HG03354 (cell line): Measurements from ENCODE around the gene ARHGAP8.
"Not testable (repeated sequence)": the region's sequence is repeated elsewhere in the genome, so short reads cannot be mapped to it uniquely, and the experiment has no call there.

ENCODE experiments used
- ATAC-seq: cut with Tn5 transposase; IDR thresholded peaks from one replicate; pipeline ENCODE4 v1.9.1; 2021; ENCODE audit warnings: mild to moderate bottlenecking; ENCODE audit not compliant: unreplicated experiment, poor library complexity, severe bottlenecking

The ARHGAP8 gene

DNA sequence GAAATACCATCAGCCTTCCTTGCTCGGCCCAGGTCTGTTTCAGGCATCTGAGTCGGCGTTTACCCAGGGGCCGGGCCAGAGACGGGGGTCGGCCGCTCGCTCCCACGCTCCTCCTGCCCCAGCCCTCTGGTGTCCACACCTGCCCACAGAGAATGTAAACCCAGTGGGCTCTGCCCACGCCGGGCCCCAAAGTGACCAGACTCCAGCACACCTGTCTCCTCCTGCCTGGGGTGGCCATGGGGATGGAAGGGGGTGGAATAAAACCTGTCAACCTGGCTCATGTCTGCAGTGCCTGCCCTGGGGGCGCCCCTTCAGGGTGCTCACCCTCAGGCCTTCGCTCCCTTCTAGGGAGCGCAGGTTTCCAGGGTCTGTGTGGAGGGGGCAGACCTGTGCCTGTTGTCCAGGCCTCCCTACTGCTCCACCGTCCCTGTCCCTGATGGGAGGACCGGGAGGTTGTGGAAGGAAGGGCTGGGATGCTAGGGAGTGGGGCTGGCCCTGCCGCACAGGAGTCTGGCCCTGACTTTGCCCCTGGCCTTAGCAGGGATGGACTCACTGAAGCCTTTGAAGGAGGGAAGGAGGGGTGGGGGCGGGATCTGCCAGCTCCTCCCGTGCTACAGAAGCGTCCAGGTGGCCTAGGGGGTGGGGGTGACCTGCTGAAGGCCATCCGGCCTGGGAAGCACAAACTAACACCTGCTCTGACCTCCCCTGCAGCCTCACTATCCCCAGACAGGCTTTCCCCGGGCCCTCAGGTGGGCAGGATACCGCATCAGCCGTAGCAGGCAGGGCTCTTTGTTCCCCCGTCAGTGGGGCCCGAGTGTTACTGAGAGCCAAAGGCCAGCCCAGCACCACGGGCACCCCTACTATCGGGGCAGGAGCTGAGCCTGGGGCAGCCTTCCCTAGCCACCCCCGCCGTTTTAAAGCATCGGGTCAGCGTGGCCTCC is 14.7 kb upstream of the ARHGAP8 start:
- no peak for ATAC-seq

DNA sequence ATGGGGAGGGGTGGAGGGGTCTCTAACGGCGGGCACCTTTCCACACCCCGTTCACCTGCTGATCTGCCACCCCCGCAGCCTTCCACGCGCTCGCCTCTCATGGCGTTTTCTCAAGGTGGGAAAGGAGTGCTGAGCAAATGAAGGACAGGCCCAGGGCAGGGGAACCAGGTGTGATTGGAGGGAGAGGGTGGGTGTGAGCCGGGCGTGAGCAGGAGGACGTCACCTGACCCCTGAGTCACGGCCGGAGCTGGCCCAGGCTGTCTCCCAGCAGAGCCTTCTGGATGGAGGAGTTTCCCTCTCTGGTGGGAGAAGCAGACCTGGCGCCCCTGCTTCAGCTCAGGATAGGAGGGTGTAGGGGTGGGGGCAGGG is 14.0 kb upstream of the ARHGAP8 start:
- ATAC-seq = no peak

DNA sequence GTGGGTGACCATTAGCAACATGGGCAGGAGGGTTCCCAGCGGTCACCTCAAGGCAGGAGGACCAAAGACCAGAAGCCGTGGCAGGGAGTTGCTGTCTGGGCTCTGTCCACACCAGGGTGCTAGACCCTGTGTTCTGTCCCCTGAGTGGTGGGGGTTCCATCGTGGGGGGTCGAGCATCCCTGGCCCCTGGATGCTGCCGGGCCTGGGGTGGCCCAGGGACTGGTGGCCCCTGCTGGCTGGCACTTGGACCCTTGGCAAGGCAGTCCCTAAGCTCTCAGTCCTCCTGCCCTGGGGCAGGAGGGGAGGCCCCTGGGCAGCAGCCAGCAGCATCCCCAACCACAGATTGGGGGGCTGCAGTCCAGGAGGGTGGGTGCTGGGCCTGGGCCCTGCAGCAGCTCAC is 13.4 kb upstream of the ARHGAP8 start:
- no peak for ATAC-seq

DNA sequence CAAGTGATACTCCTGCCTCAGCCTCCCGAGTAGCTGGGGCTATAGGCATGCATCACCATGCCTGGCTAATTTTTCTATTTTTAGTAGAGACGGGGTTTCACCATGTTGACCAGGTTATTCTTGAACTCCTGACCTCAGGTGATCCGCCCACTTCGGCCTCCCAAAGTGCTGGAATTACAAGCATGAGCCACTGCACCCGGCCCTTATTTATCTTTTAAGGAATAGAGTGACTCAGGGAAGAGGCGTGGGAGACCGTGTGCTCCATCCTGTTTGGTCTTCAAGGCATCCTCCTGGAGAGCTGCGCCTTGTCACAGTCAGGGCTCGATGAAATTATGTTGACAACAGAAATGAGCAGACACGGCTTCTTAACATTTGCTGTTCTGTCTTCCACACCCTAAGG is 12.7 kb upstream of the ARHGAP8 start:
- not testable (repeated sequence) for ATAC-seq

DNA sequence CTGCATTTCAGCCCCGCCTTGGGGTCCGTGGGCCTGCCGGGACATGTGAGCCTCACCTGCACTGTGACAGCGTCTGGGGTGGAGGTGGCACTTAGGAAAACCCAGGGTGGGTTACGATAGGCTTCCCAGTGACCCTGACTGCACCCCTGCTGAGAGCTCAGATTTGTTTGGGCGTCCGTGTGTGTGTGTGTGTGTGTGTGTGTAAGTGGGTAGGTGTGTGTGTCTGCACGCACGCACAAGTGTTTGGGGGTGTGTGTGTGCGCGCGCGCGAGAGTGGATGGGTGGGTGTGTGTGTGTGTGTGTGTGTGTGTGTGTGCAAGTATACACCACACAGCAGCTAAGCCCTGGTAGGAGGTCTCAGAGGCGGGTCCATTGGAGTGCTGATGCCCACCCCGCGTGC is 12.1 kb upstream of the ARHGAP8 start:
- ATAC-seq = no peak

DNA sequence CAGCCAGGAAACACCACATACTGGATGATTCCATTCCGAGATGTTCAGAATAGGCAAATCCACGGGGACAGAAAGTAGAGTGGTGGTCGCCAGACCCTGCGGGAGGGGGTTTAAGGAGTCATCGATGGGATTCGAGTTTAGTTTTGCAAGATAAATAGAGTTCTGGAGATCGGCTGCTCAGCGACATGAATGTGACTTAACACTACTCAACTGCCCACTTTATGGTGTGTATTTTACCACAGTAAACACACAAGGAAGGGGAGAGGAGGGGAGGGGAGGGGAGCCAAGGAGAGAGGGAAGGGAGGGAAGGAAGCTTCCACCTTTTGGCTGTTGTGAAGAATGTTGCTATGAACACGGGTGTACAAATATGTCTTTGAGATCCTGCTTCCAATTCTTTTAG is 10.4 kb upstream of the ARHGAP8 start:
- ATAC-seq = no peak

DNA sequence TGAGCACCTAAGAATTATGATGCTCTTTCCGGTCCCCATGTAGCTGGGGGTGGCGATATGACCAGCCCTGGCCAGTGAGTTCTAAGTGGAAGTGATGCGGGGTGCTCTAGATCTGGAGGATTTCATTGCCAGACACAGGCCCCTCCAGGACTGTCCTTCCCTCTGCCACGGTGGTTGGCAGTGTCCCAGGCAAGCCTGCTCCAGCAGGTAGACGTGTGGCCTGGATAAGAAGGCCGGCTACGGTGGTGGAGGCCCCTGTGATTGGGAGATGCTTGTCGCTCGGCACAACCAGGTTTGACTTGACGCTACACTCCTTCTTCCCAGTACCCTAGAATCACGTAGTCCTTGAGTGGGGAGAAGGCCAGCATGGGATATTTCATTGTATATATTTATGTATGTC is 9.1 kb upstream of the ARHGAP8 start:
- ATAC-seq = no peak

DNA sequence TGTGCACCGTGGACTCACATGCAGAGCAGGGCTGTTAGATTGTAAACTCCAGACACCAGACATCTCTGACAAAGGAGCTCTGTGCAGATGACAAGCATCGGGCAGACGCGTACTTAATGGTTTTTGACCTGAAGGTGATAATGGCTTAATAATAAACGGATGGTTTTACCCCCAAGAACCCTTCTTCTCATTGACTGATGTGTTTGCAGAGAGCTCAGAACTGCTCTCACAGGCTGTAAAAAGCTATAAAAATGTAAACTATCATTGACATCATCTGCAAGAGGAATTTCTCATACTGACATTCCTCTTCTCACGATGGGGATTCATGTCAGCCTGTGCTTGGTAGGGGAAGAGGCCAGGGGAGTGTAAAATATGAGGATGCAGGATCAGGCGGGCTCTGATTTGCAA is 8.6 kb upstream of the ARHGAP8 start:
- no peak for ATAC-seq

DNA sequence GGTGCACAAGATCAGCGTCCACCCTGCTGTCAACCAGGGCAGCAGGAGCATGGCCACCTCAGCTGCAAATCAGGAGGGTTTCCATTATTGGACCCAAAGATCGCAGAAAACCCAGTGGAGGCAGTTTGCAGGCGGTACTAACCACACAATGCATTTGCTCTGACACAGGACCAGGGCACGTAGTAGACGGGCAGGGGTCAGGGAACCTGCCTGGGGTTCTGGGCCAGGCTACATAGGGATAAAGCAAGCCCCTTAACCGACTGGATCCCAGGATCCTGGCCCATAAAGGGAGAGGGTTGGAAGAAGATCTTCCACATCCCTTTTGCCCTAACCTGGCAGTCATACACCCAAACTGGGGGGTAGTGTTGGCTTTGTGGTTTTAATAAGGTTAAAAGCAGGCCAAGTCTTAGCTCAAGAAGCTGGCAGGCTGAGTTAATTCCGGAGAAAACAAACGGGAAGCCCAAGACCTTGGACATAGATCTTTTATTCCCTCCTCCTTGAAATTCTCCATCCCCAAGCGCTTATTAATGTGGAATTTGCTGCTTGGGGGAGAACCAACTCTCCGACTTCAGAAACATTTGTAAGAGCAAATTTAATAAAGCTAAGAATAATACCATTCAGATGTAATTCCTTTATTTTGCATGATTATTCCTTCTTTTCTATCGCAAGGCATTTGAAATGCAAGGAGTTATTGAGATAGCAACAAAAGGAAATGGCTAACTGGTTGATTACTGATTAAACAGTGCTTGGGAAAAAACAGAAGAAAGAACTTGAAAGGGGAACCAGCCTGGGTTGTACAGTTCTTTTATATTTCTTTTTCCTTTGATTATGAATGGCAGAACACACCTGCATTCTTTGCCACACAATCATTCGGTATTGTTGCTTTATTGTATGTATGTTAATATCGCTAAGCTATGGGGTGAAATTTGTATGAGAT is 6.3 kb upstream of the ARHGAP8 start:
- ATAC-seq = no peak

DNA sequence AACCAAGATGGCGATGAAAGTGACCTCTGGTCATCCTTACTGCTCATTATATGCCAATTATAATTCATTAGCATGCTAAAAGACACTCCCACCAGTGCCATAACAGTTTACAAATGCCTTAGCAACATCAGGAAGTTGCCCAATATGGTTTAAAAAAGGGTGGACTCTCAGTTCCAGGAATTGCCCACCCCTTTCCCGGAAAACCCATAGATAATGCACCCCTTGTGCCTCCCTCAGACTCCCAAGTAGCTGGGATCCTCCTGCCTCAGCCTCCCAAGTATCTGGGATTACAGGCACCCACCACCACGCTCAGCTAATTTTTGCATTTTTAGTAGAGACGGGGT is 4.6 kb upstream of the ARHGAP8 start:
- not testable (repeated sequence) for ATAC-seq

DNA sequence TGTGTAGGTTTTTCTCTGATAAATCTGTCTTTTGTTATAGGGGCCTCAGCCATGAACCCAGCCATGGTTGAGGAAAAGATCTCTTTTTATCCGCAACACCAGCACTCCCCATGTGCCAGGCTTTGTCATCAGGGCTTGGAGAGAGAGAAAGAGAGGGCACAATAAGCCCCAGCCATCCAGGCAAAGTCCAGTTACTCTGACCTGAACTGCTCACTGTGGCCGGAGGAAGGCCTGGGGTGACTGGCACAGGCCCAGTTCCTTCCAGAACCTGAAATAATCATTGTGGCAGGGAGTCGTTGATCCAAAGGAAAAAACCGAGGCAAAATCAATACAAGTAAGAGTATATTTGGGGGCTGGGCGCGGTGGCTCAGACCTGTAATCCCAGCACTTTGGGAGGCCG is 3.9 kb upstream of the ARHGAP8 start:
- ATAC-seq = no peak

DNA sequence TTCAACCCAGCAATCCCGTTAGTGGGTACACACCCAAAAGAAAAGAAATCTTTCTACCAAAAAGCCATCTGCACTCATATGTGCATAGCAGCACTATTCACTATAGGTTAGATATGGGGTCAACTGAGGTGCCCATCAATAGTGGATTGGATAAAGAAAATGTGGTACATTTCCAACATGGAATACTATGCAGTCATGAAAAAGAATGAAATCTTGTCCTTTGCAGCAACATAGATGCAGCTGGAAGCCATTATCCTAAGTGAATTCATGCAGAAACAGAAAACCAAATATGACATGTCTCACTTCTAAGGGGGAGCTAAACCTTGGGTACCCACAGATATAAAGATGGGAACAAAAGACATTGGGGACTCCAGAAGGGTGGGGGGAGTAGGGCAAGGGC is 1.9 kb upstream of the ARHGAP8 start:
- no peak for ATAC-seq

DNA sequence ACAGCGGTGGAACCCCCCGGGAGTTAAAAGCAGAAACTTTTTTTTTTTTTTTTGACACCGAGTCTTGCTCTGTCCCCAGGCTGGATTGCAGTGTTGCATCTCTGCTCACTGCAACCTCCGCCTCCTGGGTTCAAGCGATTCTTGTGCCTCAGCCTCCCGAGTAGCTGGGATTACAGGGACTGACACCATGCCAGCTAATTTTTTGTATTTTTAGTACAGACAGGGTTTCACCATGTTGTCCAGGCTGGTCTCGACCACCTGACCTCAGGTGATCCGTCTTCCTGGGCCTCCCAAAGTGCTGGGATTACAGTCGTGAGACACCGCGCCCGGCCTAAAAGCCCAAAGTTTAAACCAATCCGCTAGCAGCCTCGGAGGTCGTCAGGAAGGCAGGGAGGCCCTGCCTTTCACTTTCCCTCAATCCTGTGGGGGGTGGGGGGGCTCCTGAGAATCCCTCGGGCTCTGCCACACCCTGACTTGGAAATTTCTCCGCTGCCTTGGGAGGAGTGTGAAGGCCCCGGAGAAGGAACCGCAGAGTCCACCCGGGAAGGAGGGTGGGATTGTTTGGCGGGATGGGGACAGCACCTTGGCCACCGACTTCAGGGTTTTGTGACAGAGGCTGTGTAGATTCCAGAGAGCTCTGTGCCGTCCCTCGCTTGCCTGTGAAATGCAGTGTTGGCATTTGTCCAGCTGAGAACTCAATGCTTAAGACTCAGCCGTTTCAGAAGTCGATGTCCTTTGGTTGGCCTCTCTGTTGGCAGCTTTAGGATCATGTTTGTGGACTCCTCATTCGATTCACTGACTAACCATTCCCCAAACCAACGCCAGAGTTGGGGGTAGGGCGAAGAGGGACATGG is 1.0 kb downstream of the ARHGAP8 start:
- ATAC-seq = no peak

DNA sequence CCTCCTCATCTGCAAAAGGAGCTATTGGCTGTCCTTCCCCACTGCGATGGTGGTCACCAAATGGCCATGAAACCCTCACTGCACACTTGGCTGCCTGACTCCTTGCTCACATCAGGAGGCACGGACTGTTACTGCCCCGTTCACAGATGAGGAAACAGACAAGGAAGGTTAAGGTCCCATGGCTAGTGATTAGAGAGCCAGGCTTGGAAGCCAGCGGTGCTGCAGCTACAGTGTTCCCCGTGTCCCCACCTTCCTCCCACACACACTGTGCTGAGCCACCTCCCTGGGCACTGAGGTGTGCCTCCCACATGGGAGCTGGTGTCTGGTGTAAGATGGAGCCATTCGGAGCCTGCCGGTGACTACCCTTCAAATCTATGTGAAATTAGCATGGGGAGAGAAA is 2.6 kb downstream of the ARHGAP8 start:
- no peak for ATAC-seq

DNA sequence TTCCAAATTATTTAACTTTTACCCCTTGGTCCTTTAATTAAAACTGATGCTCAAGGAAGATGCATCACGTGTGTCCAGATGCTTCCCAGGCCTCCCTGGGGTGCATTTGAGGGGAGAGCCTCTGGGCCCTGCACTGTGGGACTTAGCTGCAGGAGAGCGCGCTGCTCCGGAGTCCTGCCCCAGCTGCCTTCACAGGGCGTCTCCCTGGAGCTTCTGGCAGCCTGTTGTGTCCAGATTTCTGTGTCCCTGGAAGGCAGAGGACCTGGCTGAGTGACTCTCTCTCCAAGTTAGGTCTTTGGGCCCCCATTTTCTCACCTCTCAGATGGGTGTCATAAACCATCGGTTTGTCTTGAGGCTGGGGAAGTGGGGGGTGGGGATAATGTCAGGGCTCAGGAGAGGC is 3.0 kb downstream of the ARHGAP8 start:
- ATAC-seq = no peak

DNA sequence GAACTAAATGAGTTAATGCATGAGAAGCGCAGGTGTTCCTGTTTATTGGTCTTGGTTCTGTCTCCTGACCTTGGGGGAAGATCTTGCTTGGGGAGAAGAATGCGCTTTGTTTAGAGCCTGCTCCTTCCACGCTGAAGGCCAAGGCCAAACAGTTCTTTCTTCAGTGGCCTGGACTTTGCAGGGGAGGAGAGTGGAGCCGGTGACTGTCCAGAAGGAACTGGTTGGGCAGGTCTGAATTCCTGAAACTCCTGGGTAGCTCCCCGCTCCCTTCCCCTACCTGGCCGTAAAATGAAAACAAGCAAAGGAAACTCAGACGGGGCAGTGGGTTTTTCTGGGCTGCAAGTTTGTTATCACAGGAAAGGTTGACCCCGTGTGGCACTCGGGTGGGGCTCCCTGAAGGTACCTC is 3.6 kb downstream of the ARHGAP8 start:
- no peak for ATAC-seq

DNA sequence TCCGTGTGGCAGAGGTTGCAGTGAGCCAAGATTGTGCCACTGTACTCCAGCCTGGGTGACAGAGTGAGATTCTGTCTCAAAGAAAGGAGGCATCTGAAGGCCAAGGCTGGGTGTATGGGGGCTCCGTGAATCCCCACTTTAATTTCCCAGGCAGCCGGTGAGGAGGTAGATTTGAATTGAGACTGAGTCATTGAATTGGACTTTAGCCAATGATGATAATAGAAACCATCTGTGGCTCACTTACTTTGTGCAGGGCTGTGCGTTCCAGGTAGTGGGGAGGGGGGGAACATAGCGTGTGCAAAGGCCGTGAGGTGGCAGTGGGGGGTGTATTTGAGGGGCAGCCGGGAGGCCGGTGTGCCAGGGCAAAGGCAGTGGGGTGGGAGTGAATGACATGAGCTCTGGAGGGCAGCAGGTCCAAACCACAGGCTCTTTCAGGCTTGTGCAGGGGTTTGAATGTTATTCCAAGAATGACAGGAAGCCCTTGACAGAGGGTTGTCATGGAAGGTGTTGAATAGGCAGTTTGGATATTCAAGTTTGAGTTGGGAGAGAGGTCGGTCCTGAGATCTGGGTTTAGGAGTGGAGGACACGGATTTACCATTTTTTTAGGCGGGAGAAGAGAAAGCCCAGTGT is 6.1 kb downstream of the ARHGAP8 start:
- ATAC-seq = no peak

DNA sequence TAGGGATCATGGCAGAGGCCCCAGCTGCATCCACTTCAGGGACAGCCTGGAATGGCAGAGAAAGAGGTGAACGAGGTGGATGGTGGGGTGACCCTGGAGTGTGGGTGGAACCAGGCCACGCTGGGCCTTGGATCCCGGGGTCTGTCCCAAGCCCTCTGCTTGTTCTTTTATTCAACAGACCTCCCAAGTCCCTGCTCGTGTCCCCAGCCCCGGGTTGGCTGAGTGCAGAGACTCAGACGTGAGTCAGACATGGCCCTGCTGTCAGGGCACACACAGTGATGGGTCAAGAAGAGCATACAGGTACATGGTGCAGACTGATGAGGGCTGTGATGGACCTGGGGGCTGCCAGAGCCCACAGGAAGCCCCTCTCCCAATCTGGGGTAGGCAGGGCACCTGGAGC is 6.6 kb downstream of the ARHGAP8 start:
- ATAC-seq = no peak

DNA sequence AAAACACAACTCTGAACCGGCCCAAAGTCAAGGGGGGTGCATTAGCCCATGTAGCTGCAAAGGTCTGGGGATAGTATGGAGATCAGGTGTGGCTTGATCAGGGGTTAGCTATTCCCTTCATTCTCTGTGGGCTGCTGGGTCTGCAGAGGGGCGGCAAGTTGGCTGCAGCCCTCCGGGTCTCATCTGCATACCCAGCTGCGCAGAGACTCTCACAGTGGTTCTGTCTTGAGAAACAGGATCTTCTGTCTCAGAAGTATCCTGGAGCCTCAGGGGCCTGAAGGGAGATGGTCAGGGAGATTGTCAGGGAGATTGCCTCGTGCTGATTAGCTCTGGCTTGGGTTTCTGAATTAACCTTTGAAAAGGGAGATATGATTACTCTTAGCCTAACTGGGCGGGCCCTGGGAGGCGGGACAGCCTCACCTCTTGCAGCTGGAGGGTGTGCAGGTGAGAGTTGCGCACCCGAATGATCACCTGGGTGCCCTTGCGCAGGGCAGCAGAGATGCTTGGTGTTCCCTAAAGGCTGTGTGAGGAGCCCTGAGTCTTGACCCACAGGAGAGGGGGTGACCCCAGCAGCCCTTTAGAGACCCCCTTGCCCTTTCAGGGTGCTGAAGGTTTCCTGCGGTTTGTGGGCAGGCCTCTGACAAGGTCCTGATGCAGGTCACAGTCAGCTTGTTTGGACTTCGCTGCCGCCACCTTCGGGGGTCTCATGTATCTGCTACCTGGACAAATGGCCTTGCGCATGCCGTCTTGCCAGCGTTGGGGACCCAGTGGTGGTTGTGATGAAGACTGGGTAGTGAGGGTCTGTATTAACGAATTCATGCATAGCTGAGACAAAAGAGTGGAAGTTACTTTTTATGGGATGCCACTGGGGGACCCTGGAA is 7.3 kb downstream of the ARHGAP8 start:
- no peak for ATAC-seq
